Keratinocyte (primary cell): ENCODE results near the gene ACOT7.

Experiments used
- EZH2 ChIP-seq: IDR thresholded peaks from one replicate; pipeline ENCODE4 v1.6.1; 2012; ENCODE audit warnings: inconsistent platforms, mild to moderate bottlenecking, low read length, moderate library complexity
- TF ChIP-seq, protein P1 (sequence below), 3 experiments: IDR thresholded peaks in 1 of 3; conservative IDR thresholded peaks in 1 of 3; optimal IDR thresholded peaks in 1 of 3; 2 replicates in 2 of 3; 3 replicates in 1 of 3; pipeline versions ENCODE3 to v1.5.1; 2011; ENCODE audit warnings: low read length in 3 of 3, mild to moderate bottlenecking in 3 of 3, moderate library complexity in 2 of 3, control low read depth in 1 of 3, inconsistent platforms in 1 of 3; ENCODE audit not compliant: insufficient read depth in 2 of 3; ENCODE audit errors: extremely low read depth in 1 of 3

DNA sequence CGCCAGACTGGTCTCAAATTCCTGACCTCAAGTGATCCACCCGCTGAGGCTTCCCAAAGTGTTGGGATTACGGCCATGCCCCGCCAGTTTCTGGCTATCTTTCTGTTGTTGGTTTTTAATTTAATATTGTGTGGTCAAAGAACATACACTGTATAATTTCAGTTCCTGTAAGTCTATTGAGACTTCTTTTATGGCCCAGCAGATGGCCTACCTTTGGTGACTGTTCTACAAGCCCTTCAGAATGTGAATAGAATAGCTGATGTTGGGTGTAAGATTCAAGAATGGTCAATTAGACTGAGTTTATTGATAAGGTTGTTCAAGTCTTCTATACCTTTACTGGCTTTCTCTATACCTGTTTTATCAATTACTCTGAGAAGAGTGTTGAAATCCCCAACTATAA, 15.5 kb upstream of the ACOT7 start:
- TF ChIP-seq, protein P1, sequence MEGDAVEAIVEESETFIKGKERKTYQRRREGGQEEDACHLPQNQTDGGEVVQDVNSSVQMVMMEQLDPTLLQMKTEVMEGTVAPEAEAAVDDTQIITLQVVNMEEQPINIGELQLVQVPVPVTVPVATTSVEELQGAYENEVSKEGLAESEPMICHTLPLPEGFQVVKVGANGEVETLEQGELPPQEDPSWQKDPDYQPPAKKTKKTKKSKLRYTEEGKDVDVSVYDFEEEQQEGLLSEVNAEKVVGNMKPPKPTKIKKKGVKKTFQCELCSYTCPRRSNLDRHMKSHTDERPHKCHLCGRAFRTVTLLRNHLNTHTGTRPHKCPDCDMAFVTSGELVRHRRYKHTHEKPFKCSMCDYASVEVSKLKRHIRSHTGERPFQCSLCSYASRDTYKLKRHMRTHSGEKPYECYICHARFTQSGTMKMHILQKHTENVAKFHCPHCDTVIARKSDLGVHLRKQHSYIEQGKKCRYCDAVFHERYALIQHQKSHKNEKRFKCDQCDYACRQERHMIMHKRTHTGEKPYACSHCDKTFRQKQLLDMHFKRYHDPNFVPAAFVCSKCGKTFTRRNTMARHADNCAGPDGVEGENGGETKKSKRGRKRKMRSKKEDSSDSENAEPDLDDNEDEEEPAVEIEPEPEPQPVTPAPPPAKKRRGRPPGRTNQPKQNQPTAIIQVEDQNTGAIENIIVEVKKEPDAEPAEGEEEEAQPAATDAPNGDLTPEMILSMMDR (optimal IDR thresholded peaks at IDR 0.05 in 1 of 3, IDR thresholded peaks at IDR 0.05 in 1 of 3, conservative IDR thresholded peaks at IDR 0.05 in 1 of 3; ENCODE audit: extremely low read depth in 1 of 3, insufficient read depth in 2 of 3, low read length in 3 of 3) = no peak
- no peak for TF ChIP-seq EZH2
